Measurements from ENCODE around the gene ARL8B.

The ARL8B gene

DNA sequence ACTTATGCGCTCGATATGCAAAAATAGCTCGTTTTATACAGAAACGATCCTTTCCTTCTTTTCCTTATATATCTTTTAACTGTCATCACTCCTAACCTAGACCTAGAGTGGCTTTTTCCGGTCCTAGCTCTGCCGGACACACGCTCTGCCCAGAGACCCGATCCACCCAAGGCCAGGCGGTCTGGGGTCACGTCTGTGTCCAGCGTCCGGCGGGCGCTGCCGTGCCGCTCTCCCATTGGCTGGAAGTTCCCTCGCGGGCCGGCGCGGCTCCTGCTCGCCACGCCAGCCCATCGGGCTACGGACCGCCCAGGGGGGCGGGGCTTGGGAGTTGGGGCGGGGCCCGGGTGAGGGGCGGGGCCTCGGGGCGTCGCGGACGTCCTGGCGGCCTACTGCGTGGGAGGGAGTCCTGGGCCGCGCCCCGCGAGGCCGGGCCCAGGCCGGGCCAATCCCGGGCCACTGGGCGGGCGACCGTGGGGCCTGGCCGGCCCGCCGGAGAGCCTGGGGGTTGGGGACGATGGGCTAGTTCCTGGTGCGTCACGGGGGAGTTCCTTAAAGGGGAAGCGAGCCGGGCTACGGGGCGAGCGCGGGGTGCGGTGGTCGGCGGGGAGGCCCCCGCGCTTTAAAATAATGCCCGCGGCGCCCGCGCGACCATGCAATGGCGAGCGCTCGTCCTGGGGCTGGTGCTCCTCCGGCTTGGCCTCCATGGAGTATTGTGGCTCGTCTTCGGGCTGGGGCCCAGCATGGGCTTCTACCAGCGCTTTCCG lies 65.2 kb downstream of the ARL8B start, which contains the start of gene EDEM1:
EDEM1 (plus strand) TSS at position 552 of the 764 bp plus-strand sequence; CDS start at position 651, 99 bp downstream.
- DNase-seq (ENCODE audit: low spot score): peak; percentile 92

DNA sequence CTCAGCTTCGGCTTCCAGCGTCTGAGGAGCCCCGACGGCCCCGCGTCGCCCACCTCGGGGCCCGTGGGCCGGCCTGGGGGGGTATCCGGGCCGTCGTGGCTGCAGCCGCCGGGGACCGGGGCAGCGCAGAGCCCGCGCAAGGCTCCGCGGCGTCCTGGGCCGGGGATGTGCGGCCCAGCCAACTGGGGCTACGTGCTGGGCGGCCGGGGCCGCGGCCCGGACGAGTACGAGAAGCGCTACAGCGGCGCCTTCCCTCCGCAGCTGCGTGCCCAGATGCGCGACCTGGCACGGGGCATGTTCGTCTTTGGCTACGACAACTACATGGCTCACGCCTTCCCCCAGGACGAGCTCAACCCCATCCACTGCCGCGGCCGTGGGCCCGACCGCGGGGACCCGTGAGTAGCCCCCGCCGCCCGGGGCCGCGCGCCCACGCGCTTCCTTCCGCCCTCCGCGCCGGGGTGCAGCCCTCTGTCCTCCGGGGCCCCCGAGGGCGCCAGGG lies 65.9 kb downstream of the ARL8B start:
- no peak for DNase-seq (ENCODE audit: low spot score)

DNA sequence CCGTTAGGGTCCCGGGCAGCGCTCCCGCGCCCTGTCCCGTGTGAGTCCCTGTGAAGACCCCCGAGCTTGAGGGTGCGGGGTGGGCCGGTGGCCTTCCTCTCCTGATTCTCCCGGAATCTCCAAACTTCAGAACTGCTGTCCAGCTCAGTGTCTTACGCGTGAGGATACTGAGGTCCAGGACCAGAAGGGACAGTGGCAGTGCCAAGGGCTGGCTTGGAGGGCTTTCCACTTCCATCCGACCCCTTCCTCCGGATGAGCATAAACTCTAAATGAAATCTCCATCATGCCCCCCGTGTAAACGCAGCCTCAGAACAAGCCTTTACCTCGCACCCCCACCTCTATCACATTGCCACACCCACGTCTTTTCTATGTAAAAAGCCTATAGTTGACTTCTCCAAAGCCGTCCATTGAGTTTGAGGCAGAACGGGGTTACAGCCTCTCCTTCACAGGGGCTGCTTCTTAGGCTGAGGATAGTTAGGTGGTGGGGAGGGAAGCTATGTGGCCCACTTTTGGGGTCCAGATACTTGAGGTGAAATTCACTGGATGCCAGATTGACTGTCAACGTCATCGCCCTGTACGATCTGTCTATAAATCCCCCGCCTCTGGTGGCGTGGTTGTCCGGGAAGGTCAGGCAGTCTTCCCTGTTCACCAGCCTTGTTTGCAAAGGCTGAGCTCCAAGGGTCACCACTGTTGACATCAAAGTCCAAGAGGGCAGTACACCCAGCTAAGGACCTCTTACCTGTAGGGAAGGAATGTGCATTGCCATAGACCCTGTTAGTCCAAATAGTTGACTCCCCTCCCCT lies 66.5 kb downstream of the ARL8B start:
- DNase-seq (ENCODE audit: low spot score): no peak

DNA sequence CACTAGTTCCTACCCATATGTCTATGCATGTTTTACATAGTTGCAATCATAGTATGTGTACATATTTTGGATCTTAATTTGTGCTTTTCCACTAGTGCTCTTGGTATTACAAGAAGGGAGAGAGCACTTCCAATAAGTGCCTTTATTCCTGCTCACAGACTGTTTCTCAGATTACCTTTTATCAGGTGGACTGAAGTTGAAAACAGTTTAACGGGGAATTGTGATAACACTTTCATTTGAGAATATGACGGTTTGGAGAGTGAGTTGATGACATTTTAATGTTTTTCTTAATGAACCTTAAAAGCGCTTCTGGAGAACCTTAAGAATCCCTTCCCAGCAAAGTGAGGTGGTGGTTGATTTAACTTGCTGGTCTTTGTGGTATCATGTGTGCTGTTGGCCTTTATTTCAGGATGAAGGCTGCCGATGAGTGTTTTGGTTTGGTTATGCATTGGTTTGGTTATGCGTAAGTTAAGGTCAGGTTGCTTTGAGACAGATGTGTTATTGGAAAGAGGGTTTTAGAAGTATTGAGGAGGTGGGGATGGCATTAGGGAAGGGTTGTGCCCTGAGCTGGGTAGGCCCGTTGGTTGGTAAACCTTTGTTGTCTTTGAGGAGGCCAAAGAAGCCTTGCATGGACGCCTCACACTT lies 68.2 kb downstream of the ARL8B start:
- DNase-seq (ENCODE audit: low spot score): no peak

DNA sequence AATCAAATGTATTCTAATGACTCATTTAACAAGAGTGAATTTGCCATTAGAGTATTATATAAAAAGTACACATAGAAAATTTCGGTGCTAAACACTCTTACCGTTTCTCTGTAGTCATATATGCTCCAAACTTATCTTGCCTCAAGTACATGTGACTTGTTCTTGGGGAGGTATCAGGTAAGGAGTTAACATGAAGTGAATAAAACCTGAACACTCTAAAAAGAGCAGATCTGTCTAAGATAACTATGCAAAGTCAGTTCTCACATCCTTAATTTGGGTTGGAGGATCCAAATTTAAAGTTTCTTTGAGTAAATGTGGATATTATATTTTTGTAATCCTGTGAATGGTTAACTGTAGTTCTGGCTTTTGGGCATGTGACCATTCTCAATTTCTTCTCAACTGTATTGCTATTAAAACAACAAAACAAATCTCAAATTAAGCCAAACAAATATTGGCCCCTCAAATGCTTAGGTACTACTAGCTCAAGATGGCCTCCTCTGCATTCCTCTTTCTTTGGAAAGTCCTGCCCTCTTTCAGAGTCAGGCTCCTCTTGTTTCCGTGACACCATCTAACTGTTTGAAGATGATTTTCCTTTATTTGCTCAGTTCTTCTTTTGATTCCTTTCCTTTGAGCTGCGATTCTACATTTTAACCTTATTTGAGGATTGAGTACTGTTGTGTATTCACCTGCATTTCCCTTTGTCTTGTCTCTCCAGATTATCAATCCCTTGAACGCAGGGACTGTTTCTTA lies 69.6 kb downstream of the ARL8B start:
- DNase-seq (ENCODE audit: low spot score): no peak

DNA sequence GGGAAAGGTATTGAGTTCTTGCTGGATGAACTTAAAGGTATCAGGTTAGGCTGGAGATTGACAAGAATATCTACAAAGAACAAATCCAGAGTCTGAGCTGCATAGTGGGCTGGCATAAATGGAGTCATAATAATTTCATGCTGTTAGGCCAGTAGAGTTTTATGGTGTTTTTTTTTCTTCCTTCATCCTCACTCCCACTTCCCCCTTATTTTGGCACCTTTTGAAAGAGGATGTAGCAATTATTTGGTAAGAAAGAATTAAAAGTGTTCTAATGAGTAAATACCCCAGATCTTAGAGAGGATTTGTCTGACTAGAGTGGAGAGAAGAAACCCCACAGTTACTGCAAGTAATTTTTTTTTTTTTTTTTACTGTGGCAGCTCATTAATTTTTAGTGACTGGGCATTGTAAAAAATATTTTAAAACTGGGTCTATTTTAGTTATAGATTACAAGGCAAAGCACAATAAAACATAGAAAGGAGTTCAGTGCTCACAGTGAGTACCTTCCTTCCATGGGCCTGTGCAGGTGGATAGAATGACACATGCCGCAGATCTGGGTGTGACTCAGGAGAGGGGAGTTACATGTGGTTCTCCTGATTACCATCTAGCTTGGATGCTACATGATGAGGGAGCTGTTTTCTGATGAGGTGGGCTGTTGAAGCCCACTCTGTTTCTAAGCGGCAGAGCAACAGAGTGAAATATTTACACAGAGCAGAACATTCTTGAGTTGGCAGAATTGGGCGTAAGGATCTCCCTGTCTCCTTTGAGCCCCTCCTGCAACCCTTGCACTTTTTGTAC lies 70.7 kb downstream of the ARL8B start:
- DNase-seq (ENCODE audit: low spot score): no peak

DNA sequence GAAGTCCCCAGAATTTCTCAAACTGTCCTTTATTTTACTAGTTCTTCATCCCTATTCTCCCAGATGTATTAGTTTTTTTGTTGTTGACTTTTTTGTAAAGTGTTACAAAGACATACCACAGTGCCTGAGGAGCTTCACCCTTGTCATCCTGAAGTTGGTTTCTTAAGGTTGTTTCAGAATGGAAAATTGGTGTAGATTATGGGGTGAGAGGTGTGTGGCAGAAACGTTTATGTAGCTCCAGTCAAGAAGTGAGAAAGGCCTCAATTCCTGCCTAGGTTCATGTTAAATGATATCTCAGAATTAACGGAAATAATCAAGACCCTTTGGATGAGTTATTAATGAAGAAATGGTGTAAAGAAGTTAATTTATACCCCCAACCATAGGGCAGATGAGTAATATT lies 72.2 kb downstream of the ARL8B start:
- no peak for DNase-seq (ENCODE audit: low spot score)

DNA sequence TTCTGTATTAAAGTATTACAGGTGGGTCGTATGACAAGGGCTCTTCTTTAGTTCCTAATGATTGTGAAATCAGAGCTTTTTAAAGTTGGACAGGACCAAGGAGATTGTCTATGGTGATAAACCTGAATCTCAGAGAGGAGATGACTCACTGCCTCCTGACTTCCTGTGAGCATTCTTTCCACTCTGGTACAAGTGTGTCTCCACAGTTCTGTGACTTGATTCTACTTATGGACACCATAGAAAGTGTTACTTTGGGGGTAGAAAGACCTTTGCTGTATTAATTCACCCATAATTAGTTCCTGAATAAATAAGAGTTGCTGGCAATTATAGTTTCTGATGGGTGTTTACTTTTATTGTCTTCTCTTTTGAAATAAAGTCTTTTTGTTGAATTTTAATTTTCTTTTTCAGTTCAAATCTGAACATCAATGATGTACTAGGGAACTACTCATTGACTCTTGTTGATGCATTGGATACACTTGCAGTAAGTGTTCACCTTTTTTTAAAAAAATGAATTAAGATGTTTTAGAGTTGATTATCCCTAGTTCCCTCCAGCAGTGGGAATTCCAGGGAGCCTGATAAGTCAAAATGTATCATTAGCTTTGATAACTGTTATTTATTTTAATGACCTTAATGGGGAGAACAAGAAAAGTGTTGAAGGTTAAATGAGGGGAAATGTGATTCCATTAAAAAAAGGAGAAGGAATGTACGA lies 72.9 kb downstream of the ARL8B start:
- DNase-seq (ENCODE audit: low spot score): peak; percentile 34

DNA sequence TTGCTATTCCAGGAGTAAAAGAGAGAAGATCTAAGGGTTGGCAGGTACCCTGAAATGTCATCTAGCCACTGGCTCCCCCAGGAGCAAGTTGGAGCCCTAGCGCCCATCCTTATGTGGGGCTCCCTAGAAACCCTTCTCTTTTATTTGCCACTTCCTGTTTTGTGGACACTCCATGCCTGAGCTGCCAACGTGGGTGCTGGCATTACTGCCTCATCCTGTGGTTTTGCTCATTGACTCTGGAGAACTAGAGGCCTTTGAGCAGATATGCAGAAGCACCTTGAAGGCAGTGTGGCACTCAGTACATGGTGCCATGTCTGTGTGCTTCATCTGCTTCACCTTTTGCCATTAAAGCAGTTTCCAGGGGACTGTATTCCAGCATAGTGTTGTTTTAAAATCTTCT lies 73.5 kb downstream of the ARL8B start:
- no peak for DNase-seq (ENCODE audit: low spot score)

DNA sequence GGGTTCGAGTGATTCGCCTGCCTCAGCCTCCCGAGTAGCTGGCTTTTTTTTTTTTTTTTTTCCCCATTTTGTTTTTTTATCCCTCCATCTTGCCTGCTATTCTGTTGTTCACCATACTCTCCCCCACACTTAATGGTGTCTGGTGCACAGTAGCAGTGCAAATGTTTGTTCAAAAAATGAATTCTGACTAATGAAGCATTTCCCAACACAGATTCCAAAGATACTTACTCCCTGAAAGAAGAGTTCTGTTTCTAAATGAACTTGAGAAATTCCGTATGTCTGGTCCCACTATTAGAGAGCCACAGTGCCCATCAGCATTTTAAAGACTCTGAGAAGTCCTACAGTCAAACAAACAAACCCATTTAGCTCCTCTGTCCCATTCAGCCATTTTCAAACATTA lies 74.9 kb downstream of the ARL8B start:
- DNase-seq (ENCODE audit: low spot score): no peak

DNA sequence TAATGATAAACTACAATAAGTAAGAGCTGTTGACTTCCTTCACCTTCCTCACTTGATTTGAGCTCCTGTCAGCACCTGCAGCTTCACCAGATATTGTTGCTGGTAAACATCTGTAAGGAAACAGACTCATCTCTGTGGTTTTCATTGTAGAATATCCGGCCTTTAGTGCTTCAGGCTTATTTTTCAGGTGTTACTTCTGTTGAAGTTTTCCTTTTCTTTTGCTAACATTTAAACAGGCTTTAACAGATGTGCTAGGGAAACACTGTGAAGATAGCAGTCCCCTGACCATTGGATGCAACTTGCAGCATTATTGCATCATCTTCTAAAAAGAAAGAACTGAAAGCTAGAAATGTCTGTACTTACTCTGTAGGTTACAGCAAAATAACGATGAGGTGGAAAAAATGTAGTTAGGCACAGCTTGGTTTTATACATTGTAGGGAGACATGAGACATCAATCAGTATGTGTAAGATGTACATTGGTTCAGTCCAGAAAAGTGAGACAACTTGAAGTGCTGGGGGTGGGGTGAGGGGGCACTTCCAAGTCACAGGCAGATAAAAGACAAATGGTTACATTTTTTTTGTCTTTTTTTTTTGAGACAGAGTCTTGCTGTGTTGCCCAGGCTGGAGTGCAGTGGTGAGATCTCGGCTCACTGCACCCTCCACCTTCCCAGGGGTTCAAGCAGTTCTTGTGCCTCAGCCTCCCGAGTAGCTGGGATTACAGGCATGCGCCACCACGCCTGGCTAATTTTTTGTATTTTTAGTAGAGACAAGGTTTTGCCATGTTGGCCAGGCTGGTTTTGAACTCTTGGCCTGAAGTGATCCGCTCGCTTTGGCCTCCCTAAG lies 75.6 kb downstream of the ARL8B start:
- DNase-seq (ENCODE audit: low spot score): peak; percentile 57

DNA sequence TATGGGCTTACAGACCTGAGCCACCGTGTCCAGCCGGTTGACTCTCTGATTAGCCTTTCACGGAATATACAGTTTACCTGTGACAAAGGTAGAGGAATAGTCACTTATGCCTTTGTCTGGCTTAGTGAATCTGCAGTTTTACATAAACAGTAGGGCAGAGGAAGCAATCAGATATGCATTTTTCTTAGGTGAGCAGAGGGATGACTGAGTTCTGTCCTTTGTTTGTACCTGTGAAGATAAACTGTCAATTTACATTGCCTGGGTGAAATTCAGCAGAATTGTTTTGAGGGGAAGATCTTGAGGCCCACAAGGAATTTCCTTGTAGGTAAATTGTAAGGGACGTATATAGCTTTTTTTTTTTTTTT lies 76.2 kb downstream of the ARL8B start:
- no peak for DNase-seq (ENCODE audit: low spot score)

DNA sequence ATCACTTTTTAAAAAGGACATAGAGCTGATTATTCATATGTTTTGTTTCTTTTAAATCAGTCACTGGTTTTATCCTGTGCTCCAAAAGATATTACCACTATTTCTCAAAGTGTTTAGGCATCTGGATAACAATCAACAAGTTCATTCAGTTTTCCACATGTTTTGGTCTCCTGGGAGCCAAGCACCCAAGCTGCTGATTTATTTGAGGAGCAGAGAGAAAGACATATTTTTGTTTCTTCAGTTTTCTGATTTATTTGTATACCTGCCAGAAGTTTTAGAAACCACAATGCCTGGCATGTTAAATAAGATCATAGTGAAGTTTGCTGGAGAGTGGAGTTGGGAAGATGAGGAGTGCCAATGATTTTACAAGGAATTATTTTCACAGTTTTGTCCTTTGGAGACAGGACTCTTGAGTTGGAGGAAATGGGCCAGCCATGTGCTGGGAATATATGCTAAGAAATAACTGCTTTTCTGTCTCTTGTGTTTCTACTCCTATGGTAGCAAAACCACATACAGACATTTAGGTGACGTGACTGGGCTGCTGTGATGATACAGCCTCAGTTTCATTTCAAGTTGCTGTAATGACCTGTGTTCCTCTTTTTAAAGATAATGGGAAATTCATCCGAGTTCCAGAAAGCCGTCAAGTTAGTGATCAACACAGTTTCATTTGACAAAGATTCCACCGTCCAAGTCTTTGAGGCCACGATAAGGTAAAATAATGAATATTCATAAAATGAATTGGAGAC lies 77.1 kb downstream of the ARL8B start:
- no peak for DNase-seq (ENCODE audit: low spot score)

DNA sequence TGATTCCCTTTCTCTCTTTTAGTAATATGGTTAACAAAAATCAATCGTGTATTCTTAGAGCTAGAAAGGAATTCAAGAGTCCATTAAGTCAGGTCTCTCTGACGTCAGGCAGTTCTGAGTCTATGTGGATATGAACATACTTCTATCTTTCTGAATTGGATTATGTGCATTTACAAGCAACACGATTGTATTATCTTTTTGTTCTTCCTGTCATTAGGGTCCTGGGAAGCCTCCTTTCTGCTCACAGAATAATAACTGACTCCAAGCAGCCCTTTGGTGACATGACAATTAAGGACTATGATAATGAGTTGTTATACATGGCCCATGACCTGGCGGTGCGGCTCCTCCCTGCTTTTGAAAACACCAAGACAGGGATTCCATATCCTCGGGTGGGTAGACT lies 79.4 kb downstream of the ARL8B start:
- no peak for DNase-seq (ENCODE audit: low spot score)

DNA sequence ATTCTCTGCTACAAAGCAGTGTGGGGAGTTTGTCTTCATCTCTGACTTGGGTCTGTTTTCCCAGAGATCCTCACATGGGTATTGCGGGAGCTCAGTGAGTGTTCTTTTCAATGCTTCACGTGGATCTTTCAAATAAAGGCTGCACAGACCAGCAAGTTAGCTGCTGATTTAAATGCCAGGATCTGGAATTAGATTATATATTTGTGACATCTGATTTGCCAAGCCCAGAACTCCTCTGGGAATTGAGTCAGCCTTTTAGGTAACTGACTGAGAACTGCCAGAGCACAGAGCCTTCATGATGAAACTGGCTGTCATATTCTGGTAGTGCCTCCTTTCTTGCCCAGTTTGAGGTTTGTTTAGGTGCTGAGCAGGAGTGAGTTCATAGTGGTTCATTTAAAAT lies 80.1 kb downstream of the ARL8B start:
- DNase-seq (ENCODE audit: low spot score): no peak

DNA sequence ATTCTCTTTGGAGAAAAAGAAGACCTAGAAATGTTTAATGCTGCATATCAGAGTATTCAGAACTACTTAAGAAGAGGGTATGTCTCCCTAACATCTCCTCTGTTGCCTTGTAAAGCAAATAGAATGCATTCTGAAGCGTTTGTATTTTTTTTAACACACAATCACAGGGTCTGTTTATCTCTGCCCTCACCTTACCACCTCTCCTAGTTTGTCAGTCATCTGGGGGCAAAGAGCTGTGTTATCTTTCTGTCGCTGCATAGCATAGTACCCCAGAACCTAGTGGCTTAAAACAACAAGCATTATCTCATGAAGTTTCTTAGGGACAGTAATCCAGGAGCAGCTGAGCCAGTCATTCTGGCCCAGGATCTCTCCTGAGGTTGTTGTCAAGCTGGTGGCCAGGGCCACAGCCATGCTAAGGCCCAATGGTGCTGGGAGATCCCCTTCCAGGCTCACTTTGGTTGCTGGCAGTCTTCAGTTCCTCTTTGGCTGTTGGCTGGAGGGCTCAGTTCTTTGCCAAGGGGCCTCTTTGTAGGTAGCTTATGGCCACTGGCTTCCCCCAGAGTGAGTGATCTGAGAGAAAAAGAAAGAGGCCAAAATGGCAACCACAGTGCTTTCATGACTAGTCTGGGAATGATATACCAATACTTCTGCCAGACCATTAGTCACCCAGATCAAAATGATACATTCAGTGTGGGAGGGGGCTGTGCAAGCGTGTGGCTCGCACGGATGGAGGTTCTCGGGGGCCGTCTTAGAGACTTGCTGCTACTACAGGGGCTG lies 83.3 kb downstream of the ARL8B start:
- DNase-seq (ENCODE audit: low spot score): no peak

DNA sequence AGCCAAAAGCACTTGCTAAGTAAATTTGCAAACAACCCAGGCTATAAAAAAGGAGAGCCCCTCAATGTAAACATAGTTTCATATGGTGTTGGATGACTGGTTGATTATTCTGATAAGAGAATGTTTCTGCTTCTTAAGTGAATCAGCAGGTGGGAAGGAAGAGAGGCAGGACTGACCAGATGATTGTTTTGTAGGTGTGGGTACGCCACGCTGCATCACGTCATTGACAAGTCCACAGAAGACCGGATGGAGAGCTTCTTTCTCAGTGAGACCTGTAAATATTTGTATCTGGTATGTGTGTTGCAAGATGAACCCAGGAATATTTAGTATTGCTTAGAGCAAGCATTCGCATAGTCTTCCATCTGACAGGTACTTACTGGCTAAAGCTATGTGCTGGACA lies 88.8 kb downstream of the ARL8B start:
- no peak for DNase-seq (ENCODE audit: low spot score)
